ENCODE results near the gene NTRK3.

The NTRK3 gene

DNA sequence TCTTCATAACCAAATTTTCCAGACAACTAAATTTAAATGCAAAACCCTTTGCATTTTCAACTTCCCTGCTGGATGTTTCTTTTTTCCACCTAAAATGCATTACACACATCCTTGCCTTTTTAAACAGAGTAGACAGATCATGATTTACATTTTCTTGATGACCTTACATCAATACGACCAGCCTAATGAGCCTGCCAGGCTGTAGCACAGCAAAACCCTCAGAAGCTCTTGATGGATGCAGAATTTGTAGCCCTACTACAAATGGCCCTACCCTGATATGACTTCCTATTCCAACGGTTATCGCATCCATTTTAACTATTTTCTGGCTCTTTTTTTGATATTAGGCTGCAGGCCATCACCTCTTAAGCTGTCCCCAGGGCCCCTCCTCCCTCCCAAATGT, 66.3 kb downstream of the NTRK3 start:
- no peaks in the 10 kb centered on the region for H3K27me3 ChIP-seq (ENCODE audit: control insufficient read depth, insufficient read depth, low read length, poor library complexity, severe bottlenecking)
- WGBS, 2 experiments: 91 to 95% methylated on average over 3 of the region's 3 CpGs
- H3K4me1 ChIP-seq (ENCODE audit: control insufficient read depth, insufficient read depth, low read length): no peaks in the 10 kb centered on the region

GRCh38 chr15:88188300-88188699, 68.2 kb downstream of the NTRK3 start:
- no peaks in the 10 kb centered on the region for H3K36me3 ChIP-seq (ENCODE audit: control insufficient read depth, insufficient read depth, low read length)
- H3K4me1 ChIP-seq (ENCODE audit: control insufficient read depth, insufficient read depth, low read length): no peaks in the 10 kb centered on the region
- H3K4me3 ChIP-seq (ENCODE audit: insufficient read depth, low read depth, low read length): no peak overlapping the region
- H3K27ac ChIP-seq (ENCODE audit: insufficient read depth, low read depth, low read length, poor library complexity, severe bottlenecking): no peak overlapping the region
- H3K27me3 ChIP-seq (ENCODE audit: control insufficient read depth, insufficient read depth, low read length, poor library complexity, severe bottlenecking): no peaks in the 10 kb centered on the region
- 74 to 88% methylated on average over 2 of the region's 2 CpGs for WGBS, 2 experiments
- no peaks in the 10 kb centered on the region for H3K9me3 ChIP-seq (ENCODE audit: control insufficient read depth, low read length)

More for the DNA sequence above, 66.3 kb downstream of the NTRK3 start:
- H3K36me3 ChIP-seq (ENCODE audit: control insufficient read depth, insufficient read depth, low read length): no peaks in the 10 kb centered on the region
- H3K9me3 ChIP-seq (ENCODE audit: control insufficient read depth, low read length): no peaks in the 10 kb centered on the region
- no peak overlapping the region for H3K27ac ChIP-seq (ENCODE audit: insufficient read depth, low read depth, low read length, poor library complexity, severe bottlenecking)
- H3K4me3 ChIP-seq (ENCODE audit: insufficient read depth, low read depth, low read length): no peak overlapping the region

DNA sequence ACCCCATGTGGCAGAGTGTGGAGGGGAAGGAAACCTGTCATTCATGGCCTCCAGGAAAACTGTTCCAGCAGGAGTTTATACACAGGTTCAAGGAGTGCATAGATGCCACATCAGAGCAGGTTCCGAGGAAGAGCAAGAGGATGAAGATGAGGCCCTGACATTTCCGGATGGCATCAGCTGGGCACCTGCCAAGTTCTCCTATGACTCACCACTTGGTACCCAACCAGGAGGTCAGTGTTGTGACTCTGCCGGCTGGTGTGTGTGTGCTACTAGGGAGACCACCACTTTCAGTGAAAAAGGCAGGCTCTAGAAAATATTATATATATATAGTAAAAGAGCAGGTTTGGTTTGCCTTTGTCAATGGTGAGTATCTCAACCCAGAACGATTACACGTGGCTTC, 69.3 kb downstream of the NTRK3 start:
- H3K4me3 ChIP-seq (ENCODE audit: insufficient read depth, low read depth, low read length): no peak overlapping the region
- H3K9me3 ChIP-seq (ENCODE audit: control insufficient read depth, low read length): no peaks in the 10 kb centered on the region
- WGBS, 2 experiments: 92 to 94% methylated on average over 4 to 5 of the region's 5 CpGs
- no peaks in the 10 kb centered on the region for H3K36me3 ChIP-seq (ENCODE audit: control insufficient read depth, insufficient read depth, low read length)
- no peaks in the 10 kb centered on the region for H3K4me1 ChIP-seq (ENCODE audit: control insufficient read depth, insufficient read depth, low read length)
- H3K27ac ChIP-seq (ENCODE audit: insufficient read depth, low read depth, low read length, poor library complexity, severe bottlenecking): no peak overlapping the region
- no peaks in the 10 kb centered on the region for H3K27me3 ChIP-seq (ENCODE audit: control insufficient read depth, insufficient read depth, low read length, poor library complexity, severe bottlenecking)

DNA sequence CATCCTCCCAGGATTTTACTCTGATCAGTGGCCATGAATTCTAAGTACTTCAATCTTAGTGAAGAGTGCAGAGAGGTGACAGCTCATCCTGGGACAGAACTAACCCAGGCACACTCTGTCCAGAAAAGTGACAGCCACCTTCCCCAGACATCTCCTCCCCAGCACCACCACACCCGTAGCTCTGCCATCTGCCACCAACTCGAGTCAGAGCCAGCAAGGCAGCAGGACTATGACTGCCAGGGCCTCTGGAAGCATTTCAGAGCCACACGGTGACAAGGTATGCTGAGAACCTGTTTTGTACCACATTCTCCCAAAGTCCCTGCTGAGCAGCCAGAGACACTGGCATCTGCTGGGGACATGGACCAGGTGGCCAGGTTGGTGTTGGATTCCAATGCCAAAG, 71.0 kb downstream of the NTRK3 start:
- no peaks in the 10 kb centered on the region for H3K9me3 ChIP-seq (ENCODE audit: control insufficient read depth, low read length)
- no peaks in the 10 kb centered on the region for H3K27me3 ChIP-seq (ENCODE audit: control insufficient read depth, insufficient read depth, low read length, poor library complexity, severe bottlenecking)
- H3K36me3 ChIP-seq (ENCODE audit: control insufficient read depth, insufficient read depth, low read length): no peaks in the 10 kb centered on the region
- WGBS, 2 experiments: 87 to 92% methylated on average over 3 of the region's 3 CpGs
- no peak overlapping the region for H3K4me3 ChIP-seq (ENCODE audit: insufficient read depth, low read depth, low read length)
- H3K27ac ChIP-seq (ENCODE audit: insufficient read depth, low read depth, low read length, poor library complexity, severe bottlenecking): no peak overlapping the region
- H3K4me1 ChIP-seq (ENCODE audit: control insufficient read depth, insufficient read depth, low read length): no peaks in the 10 kb centered on the region

- Histone ChIP-seq H3K27me3 (ENCODE audit: control insufficient read depth, insufficient read depth, low read length, poor library complexity, severe bottlenecking) (no peaks in the 10 kb centered on the region), H3K4me3 (ENCODE audit: insufficient read depth, low read depth, low read length) (no peak overlapping the region), H3K4me1 (ENCODE audit: control insufficient read depth, insufficient read depth, low read length) (no peaks in the 10 kb centered on the region), H3K36me3 (ENCODE audit: control insufficient read depth, insufficient read depth, low read length) (no peaks in the 10 kb centered on the region), H3K27ac (ENCODE audit: insufficient read depth, low read depth, low read length, poor library complexity, severe bottlenecking) (no peak overlapping the region), H3K9me3 (ENCODE audit: control insufficient read depth, low read length) (no peaks in the 10 kb centered on the region)
- WGBS, 2 experiments: 88 to 92% methylated on average over 6 of the region's 6 CpGs
Observed at GRCh38 chr15:88181613-88182012, 74.9 kb downstream of the NTRK3 start.

- no peaks in the 10 kb centered on the region for H3K27me3 ChIP-seq (ENCODE audit: control insufficient read depth, insufficient read depth, low read length, poor library complexity, severe bottlenecking)
- WGBS, 2 experiments: 95 to 97% methylated on average over 3 of the region's 3 CpGs
- H3K27ac ChIP-seq (ENCODE audit: insufficient read depth, low read depth, low read length, poor library complexity, severe bottlenecking): no peak overlapping the region
- H3K4me1 ChIP-seq (ENCODE audit: control insufficient read depth, insufficient read depth, low read length): no peaks in the 10 kb centered on the region
- no peaks in the 10 kb centered on the region for H3K36me3 ChIP-seq (ENCODE audit: control insufficient read depth, insufficient read depth, low read length)
- H3K4me3 ChIP-seq (ENCODE audit: insufficient read depth, low read depth, low read length): no peak overlapping the region
- no peaks in the 10 kb centered on the region for H3K9me3 ChIP-seq (ENCODE audit: control insufficient read depth, low read length)
Observed at GRCh38 chr15:88179562-88179961, 77.0 kb downstream of the NTRK3 start.

DNA sequence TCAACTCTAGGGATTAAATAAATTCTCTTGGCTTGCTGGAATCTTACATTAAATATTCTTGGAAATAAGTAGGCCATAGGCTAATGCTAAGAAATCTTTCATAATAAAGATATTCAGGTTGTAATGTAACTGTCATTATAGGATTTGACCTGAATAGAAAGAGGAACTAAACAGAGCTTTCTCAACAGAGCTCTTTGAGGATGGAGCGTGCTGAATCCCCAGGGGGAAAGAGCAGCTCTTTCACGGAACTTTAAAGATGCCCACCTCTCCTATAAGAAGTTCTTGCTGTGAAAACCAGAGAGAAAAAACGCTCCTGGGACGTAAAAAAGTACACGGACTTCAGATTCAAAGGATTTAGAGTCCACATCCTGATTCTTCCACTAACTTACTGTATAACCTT, 77.9 kb downstream of the NTRK3 start:
- Histone ChIP-seq H3K4me1 (ENCODE audit: control insufficient read depth, insufficient read depth, low read length) (no peaks in the 10 kb centered on the region), H3K36me3 (ENCODE audit: control insufficient read depth, insufficient read depth, low read length) (no peaks in the 10 kb centered on the region), H3K27me3 (ENCODE audit: control insufficient read depth, insufficient read depth, low read length, poor library complexity, severe bottlenecking) (no peaks in the 10 kb centered on the region), H3K9me3 (ENCODE audit: control insufficient read depth, low read length) (no peaks in the 10 kb centered on the region), H3K4me3 (ENCODE audit: insufficient read depth, low read depth, low read length) (no peak overlapping the region), H3K27ac (ENCODE audit: insufficient read depth, low read depth, low read length, poor library complexity, severe bottlenecking) (no peak overlapping the region)
- 81 to 85% methylated on average over 5 of the region's 5 CpGs for WGBS, 2 experiments

DNA sequence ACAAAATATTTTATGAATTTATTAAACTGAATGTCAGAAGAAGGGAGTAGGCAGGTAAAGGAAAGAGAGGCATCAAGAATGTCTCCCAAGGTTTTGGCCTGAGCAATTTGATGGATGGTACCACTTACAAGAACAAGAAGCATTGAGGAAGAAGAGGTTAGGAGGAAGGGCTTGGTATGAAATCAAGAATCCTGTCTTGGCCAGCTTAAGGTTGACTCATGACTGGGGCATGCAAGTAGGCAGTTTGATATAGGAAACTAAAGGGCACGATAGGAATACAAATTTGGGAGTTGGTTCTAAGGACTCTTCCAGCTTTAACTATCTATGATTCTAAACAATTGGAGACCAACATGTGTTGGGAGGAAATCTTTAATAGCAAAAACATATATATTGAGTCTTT, 79.1 kb downstream of the NTRK3 start:
- H3K36me3 ChIP-seq (ENCODE audit: control insufficient read depth, insufficient read depth, low read length): no peaks in the 10 kb centered on the region
- WGBS, 2 experiments: 67 to 100% methylated on average over 1 of the region's 1 CpG
- H3K4me3 ChIP-seq (ENCODE audit: insufficient read depth, low read depth, low read length): no peak overlapping the region
- no peaks in the 10 kb centered on the region for H3K27me3 ChIP-seq (ENCODE audit: control insufficient read depth, insufficient read depth, low read length, poor library complexity, severe bottlenecking)
- no peaks in the 10 kb centered on the region for H3K4me1 ChIP-seq (ENCODE audit: control insufficient read depth, insufficient read depth, low read length)
- no peak overlapping the region for H3K27ac ChIP-seq (ENCODE audit: insufficient read depth, low read depth, low read length, poor library complexity, severe bottlenecking)
- H3K9me3 ChIP-seq (ENCODE audit: control insufficient read depth, low read length): no peaks in the 10 kb centered on the region

DNA sequence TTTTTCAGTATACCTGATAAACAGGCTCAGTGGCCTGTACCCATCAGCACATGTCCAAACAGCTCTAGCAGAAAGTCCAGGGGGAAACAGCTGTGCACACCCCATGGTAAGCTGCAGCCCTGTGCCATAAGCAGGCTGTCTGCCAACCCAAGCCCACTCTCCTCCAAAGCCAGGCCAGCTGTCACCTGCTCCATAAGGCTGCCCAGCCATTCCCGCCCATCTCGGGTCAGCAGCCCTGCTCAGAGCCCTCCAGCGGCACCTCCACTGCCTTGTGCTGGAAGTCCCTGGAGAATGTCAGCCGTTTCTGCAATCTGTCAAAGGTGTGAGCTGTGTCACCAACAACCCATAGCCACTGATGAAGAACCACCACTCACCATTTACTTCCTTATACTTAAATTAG, 82.0 kb downstream of the NTRK3 start:
- Histone ChIP-seq H3K9me3 (ENCODE audit: control insufficient read depth, low read length) (no peaks in the 10 kb centered on the region), H3K36me3 (ENCODE audit: control insufficient read depth, insufficient read depth, low read length) (no peaks in the 10 kb centered on the region), H3K27ac (ENCODE audit: insufficient read depth, low read depth, low read length, poor library complexity, severe bottlenecking) (no peak overlapping the region), H3K4me1 (ENCODE audit: control insufficient read depth, insufficient read depth, low read length) (no peaks in the 10 kb centered on the region), H3K27me3 (ENCODE audit: control insufficient read depth, insufficient read depth, low read length, poor library complexity, severe bottlenecking) (no peaks in the 10 kb centered on the region), H3K4me3 (ENCODE audit: insufficient read depth, low read depth, low read length) (no peak overlapping the region)
- 85 to 89% methylated on average over 4 of the region's 4 CpGs for WGBS, 2 experiments

DNA sequence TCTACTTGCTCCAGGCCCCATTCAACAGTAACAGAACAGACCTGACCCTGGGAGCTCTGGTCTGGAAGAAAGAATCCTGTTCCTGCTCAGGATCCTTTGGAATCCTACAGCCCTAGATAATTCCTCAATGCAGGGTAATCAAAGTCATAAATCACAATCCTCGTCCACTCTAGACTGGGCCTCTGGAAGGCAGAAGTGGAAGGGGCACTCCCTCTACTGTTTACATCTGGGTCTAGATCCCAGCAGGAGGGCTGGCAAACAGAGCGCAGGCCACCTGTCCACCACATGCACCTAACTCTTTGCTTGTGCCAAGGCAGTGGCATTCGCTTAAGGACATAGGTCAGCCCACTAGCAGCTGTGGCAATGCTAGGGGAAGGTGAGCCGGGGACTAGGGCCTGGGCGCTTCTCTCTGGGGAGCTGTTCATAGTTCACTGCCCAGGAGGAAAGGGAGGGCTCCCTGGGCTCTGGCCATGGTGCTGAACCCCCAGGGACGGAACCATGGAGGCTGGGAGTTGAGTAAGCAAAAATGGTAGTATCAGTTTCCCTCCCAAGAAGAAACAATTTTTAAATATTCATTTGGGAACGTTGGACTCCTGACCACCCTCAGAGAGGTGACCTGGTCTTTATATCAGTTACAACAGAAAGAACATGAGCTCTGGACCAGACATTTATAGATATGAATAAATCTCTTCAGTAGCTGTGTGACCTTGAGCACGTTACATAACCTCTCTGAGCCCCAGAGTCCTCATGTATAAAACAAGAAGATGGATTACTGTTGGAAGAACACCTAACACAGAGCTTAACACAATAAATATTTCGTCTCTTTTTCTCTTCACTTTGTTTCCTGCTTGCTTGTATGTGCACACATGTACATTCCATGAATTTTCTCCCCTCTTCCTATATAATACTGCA, 90.2 kb downstream of the NTRK3 start:
- no peak overlapping the region for H3K4me3 ChIP-seq (ENCODE audit: insufficient read depth, low read depth, low read length)
- 55 to 60% methylated on average over 9 of the region's 9 CpGs for WGBS, 2 experiments
- no peaks in the 10 kb centered on the region for H3K4me1 ChIP-seq (ENCODE audit: control insufficient read depth, insufficient read depth, low read length)
- no peaks in the 10 kb centered on the region for H3K9me3 ChIP-seq (ENCODE audit: control insufficient read depth, low read length)
- H3K36me3 ChIP-seq (ENCODE audit: control insufficient read depth, insufficient read depth, low read length): no peaks in the 10 kb centered on the region
- no peak overlapping the region for H3K27ac ChIP-seq (ENCODE audit: insufficient read depth, low read depth, low read length, poor library complexity, severe bottlenecking)
- H3K27me3 ChIP-seq (ENCODE audit: control insufficient read depth, insufficient read depth, low read length, poor library complexity, severe bottlenecking): no peaks in the 10 kb centered on the region
